CD1c-positive myeloid dendritic cell (primary cell): ENCODE results near the gene PSMD5.

ENCODE experiments used
- DNase-seq: peaks from one replicate; pipeline ENCODE4 v3.0.0-alpha.2; 2016; ENCODE audit errors: extremely low spot score

The PSMD5 gene

GRCh38 chr9:120855827-120856670 is 13.3 kb upstream of the PSMD5 start:
- DNase-seq = no peak

GRCh38 chr9:120854596-120855327 is 12.0 kb upstream of the PSMD5 start:
- no peak for DNase-seq

- no peak for DNase-seq
Observed at GRCh38 chr9:120853198-120853597, 10.5 kb upstream of the PSMD5 start.

- DNase-seq = no peak
Observed at GRCh38 chr9:120852240-120853010, 9.7 kb upstream of the PSMD5 start.

- DNase-seq = no peak
Observed at GRCh38 chr9:120851449-120851848, 8.7 kb upstream of the PSMD5 start.

- no peak for DNase-seq
Observed at GRCh38 chr9:120850315-120850714, 7.6 kb upstream of the PSMD5 start.

GRCh38 chr9:120846906-120847305 is 4.2 kb upstream of the PSMD5 start:
- DNase-seq = no peak

GRCh38 chr9:120846251-120846889 is 3.6 kb upstream of the PSMD5 start:
- DNase-seq = no peak

GRCh38 chr9:120845255-120845654 is 2.5 kb upstream of the PSMD5 start:
- DNase-seq = no peak

GRCh38 chr9:120841930-120842684 is 615 bp downstream of the PSMD5 start:
- DNase-seq = no peak

GRCh38 chr9:120839146-120839545 is 3.6 kb downstream of the PSMD5 start:
- DNase-seq = no peak

- DNase-seq = no peak
Observed at GRCh38 chr9:120837921-120838320, 4.8 kb downstream of the PSMD5 start.

- no peak for DNase-seq
Observed at GRCh38 chr9:120833325-120833724, 9.4 kb downstream of the PSMD5 start.

- no peak for DNase-seq
Observed at GRCh38 chr9:120832807-120833206, 9.9 kb downstream of the PSMD5 start.

GRCh38 chr9:120830865-120831264 is 11.9 kb downstream of the PSMD5 start:
- no peak for DNase-seq

GRCh38 chr9:120830151-120830550 is 12.6 kb downstream of the PSMD5 start:
- DNase-seq = no peak

GRCh38 chr9:120829650-120830049 is 13.1 kb downstream of the PSMD5 start:
- no peak for DNase-seq

- DNase-seq = no peak
Observed at GRCh38 chr9:120820095-120820494, 22.6 kb downstream of the PSMD5 start.

GRCh38 chr9:120818595-120818994 is 24.1 kb downstream of the PSMD5 start:
- DNase-seq = no peak

GRCh38 chr9:120815075-120815474 is 27.6 kb downstream of the PSMD5 start:
- peak; percentile 7 for DNase-seq

GRCh38 chr9:120808931-120809330 is 33.8 kb downstream of the PSMD5 start:
- DNase-seq = no peak
